SIG-M5 (cell line): ENCODE measurements around the gene TCF12.

Source experiments
- DNase-seq: peaks from one replicate; lab custom pipeline; 2025; lab: John Stamatoyannopoulos, UW

Gene TCF12

DNA sequence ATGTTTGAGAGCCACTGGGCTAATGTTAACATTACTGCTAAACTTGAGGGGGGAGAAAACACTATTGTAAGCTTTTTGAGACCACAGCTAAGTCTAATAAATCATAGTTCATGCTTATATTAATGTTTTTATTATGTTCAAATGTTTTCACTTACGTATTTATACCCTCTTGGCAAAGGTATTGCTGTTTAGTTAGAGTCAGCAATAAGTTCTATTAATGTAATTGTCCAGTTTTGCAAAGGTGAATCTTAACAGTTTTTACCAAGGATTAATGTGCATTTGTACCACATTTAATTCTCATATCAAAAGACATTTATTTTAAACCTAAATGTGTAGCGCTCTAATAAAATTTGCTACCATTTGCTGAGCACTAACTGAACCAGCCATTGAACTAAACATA, 251.2 kb downstream of the TCF12 start:
- no peak for DNase-seq

DNA sequence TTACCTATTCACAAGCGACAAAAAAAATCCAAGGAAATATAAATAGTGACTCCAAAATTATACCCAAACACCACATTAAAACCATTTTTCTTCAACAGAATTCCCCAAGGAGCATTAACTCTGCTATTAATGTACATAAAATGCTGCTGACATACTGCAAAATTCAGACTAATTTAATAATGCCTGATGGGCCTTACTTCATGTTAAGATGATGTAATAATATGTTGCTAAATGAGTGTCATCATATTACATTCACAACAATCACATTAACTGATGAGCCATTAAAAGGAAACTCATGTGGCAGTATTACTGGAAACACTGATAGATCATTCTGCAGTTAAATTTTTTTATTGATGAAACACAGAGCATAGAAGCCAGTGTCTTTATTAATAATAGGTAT, 253.0 kb downstream of the TCF12 start:
- DNase-seq: no peak

DNA sequence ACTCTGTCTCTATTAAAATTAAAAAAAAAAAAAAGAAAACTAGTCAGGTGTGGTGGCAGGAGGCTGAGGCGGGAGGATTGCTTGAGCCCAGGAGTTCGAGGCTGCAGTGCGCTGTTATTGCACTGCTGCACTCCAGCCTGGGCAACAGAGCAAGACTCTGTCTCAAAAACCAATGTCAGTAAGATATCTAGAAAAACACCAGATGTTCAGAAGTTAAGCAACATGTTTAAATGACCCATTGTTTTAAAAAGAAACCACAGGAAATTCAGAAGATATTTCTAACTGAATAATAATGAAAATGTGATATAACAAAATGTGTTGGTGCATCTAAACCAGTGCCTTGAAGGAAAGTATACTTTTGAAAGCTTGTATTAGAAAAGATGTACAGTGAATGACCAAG, 254.5 kb downstream of the TCF12 start:
- no peak for DNase-seq

DNA sequence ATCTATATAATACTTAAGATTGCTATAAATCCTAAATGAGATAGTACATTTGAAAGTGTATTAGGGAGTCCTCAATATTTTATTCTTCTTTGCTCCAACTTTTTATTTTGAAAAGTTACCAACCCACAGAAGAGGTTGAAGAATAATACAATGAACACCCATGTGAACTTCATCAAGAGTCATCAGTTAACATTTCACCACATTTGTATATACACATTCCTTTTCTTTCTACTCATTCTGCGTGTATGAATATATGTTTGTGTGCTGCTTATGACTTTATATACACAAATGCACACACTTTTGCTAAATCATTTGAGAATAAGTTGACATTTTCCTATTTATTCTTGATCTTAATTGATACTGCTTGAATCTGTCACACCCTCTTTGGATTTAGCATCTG, 264.6 kb downstream of the TCF12 start:
- no peak for DNase-seq

- DNase-seq: no peak
Measured at GRCh38 chr15:57183614-57184344, 265.3 kb downstream of the TCF12 start.

DNA sequence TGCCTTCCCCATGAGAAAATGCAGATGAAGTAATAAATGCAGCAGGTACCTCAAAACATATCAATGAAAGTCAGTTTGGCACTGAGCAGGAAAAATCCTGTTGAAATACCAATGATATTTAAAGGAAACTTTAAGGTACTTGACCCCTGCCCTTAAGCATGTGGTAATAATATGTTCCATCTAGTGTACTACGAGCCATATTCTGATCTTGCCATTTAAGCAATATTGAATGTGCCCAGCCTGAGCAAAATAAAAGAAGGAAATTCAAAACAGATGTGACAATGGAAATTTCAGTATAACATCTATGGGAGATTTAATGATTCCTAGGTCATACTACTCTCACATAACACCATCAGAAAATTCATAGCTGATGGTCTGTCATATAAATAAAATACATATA, 266.1 kb downstream of the TCF12 start:
- no peak for DNase-seq

GRCh38 chr15:57185507-57186074, 267.1 kb downstream of the TCF12 start:
- no peak for DNase-seq

DNA sequence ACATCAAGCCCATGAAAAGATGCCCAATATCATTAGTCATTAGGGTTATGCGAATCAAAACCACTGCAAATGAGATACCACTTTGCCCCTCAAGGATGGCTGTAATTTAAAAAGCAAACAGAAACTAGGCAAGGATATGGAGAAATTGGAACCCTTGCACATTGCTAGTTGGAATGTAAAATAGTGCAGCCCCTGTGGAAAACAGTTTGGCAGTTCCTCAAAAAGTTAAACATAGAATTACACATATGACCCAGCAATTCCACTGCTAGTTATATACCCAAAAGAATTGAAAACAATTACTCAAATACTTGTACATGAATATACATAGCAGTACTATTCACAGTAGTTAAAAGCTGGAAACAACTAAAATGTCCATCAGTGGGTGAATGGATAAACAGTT, 271.0 kb downstream of the TCF12 start:
- no peak for DNase-seq

- no peak for DNase-seq
Measured at GRCh38 chr15:57190208-57190607, 271.8 kb downstream of the TCF12 start.

GRCh38 chr15:57193161-57193560, 274.7 kb downstream of the TCF12 start:
- no peak for DNase-seq

- DNase-seq: no peak
Measured at GRCh38 chr15:57195326-57195725, 276.9 kb downstream of the TCF12 start.

GRCh38 chr15:57196865-57197264, 278.4 kb downstream of the TCF12 start:
- DNase-seq: no peak

- no peak for DNase-seq
Measured at GRCh38 chr15:57198131-57198530, 279.7 kb downstream of the TCF12 start.

GRCh38 chr15:57198654-57199291, 280.3 kb downstream of the TCF12 start:
- no peak for DNase-seq

GRCh38 chr15:57201578-57201977, 283.1 kb downstream of the TCF12 start:
- no peak for DNase-seq

GRCh38 chr15:57203906-57204305, 285.5 kb downstream of the TCF12 start:
- no peak for DNase-seq

- DNase-seq: no peak
Measured at GRCh38 chr15:57205027-57205855, 286.8 kb downstream of the TCF12 start.

- DNase-seq: no peak
Measured at GRCh38 chr15:57205996-57206395, 287.6 kb downstream of the TCF12 start.

DNA sequence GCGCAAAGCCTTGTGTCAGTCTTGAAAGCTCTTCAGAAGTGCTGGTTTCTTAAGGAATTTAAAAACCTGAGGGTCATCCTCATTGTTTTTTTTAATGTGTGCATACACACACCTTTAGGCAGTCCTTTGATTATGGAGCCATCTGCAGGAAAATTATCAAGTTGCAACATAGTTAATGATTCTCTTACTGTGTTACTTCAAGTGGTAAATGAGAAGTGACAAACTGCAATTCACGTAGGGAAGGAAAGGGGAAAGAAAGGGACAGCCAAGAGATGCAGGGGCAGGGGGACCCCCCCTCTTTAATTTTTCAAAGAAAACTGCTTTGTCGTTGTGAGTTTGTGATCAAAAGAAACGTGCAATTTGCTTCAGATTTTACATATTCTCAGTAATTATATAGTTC, 295.4 kb downstream of the TCF12 start:
- no peak for DNase-seq

DNA sequence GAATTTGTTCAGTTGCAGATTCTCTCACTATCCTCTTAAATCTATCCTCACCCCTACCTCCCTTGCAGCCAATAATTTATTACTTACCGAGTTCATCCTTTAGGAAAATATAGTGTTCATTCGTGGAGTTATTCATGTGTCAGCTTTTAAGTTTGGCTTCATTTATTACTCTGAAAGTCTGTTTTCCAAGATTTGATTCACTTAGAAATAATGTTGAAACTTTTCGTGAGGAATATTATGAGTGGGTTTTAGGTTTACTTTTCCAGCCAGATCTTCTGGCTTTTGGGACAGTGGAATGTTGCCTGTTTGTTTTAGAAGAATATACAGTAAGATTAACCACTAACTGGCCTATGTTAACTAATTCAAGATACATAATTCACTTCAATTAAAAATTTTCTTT, 296.9 kb downstream of the TCF12 start:
- DNase-seq: no peak

DNA sequence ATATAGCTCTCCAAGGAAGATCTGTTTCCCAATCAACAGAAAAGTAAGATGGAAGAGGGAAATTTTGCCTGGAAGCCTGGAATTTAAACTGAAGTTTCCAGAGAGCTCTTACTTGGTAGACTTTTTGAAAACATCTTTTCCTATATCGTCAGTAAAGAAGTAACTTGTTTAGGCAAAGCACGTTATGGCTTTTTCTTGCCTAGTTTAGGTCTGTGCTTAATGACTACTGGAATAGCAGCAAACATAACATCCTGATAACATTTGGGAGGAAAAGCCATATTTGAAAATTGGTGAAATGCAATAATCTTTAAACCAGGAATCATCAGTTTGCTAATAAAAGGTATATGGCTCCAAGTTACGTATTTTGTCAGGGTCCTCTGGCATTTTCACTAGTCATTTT, 297.4 kb downstream of the TCF12 start:
- no peak for DNase-seq

GRCh38 chr15:57216288-57216687, 297.8 kb downstream of the TCF12 start:
- no peak for DNase-seq
